GM23248 (cell line): ENCODE results near the gene CASQ2.

Source experiments
- EZH2 ChIP-seq: fragments of 200-600 bp; sonication (generic); IDR thresholded peaks from 2 replicates; pipeline ENCODE4 v1.6.1; 2018; ENCODE audit warnings: antibody characterized with exemption, mild to moderate bottlenecking; ENCODE audit not compliant: insufficient read depth, poor library complexity, severe bottlenecking
- EZH2phosphoT487 ChIP-seq: fragments of 200-600 bp; sonication (generic); IDR thresholded peaks from 2 replicates; pipeline ENCODE4 v1.6.1; 2018; ENCODE audit warnings: antibody characterized with exemption, moderate library complexity, mild to moderate bottlenecking, low read depth; ENCODE audit not compliant: insufficient read depth

DNA sequence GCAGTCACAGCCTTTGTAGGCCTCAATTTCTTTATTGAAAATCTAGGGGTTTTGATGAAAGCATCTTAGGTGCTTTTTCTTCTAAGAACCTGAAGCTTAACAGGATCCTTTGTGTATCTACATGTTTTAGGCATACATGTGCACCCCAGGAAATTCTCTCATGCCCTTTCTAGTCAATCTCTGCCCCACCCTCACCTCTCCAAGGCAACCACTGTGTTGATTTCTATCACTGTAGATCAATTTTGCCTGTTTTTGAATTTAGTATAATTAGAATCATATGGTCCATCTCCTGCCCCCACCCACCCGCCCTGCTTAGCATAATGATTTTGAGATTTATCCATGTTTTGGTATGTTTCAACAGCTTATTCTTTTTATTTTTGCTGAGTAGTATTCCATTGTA is 107.4 kb downstream of the CASQ2 start:
- TF ChIP-seq EZH2, result no peak
- TF ChIP-seq EZH2phosphoT487, result no peak
